GM21576 (cell line): ENCODE measurements around the gene FIBCD1.

Experiments used
- ATAC-seq: cut with Tn5 transposase; IDR thresholded peaks from one replicate; pipeline ENCODE4 v1.9.1; 2021; ENCODE audit warnings: mild to moderate bottlenecking, moderate library complexity; ENCODE audit not compliant: unreplicated experiment

FIBCD1 gene

GRCh38 chr9:130862747-130863146 lies 76.3 kb downstream of the FIBCD1 start:
- ATAC-seq = no peak

GRCh38 chr9:130862217-130862616 lies 76.8 kb downstream of the FIBCD1 start:
- no peak for ATAC-seq

DNA sequence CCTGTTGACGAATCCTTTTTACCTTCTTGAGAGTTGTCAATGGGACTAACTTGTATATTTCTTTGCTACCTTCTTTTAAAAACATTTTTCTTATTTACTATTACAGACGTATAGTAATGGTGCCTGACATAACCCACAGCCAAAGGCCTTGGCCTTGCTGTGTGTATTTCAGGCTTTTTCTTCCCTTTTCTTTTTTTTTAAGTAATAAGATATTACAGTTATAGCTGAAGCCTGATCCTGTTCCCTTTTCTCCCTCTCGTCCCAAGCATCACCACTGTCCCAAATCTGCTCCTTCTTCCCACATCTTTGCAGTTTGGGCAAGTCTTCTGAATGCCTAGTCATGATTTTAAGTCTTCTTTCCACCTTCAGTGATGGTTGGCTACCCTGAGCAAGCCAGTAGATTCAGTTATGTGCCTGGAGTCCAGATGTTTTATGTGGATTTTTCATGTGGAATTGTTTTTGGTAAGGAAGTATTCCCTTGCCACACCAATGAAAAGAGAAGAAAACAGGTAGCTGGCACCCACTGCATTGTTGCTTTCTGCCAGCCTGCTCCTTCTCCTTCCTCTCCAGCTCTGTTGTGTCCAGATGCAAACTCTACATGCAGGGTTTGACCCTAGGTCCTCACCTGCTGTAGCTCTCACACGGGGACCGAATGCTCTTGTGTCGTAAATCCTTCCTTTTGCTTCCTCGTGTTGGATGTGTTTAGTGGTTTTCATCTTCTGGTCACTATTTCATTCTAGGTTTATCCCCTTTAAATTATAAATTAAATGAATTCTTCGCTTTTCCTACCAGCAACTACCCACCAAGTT lies 77.5 kb downstream of the FIBCD1 start:
- ATAC-seq = no peak

DNA sequence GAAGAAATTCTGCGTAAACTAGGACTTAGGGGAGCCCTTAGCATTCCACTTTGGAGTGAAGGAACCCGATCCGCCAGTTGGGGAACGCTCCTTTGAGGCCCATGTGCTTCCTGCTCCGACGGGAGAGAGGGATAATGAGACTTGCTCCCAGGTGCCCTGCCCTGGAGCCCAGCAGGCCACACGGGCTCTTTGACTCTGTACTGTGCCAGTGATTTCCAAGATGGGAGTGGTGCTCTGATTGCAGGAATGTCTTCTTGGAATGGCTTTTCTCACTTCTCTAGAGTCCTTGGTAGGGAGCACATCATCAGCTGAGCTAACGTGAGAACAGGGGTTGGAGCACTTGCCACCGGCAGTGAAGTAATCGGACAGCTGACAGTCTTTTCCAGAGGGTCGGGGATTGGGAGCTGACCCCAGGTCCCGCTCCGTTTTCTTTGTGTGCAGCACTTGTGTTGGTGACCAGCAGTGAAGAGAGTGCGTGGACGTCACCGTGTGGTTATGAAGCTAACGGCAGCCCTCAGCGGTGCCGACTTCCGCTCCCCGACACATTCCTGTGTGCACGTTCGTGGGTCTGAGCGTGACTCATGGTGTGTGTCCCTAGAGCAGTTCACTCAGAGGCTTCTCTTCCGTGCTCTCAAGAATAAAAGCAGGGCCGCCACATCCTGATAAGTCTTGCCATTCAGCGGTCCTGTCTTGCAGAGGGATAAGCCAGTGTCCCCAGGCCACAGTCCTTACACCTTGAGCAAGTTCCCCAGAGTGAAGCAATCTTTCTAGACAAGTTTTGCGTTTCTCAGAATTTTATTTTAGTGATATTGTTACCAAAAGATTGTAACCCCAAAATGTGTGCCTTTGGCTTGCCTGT lies 78.4 kb downstream of the FIBCD1 start:
- no peak for ATAC-seq

- no peak for ATAC-seq
Observed at GRCh38 chr9:130858739-130859705, 80.0 kb downstream of the FIBCD1 start.

- no peak for ATAC-seq
Observed at GRCh38 chr9:130857864-130858738, 80.9 kb downstream of the FIBCD1 start.

GRCh38 chr9:130856474-130856873 lies 82.6 kb downstream of the FIBCD1 start:
- ATAC-seq = no peak

GRCh38 chr9:130854835-130855234 lies 84.2 kb downstream of the FIBCD1 start:
- no peak for ATAC-seq

DNA sequence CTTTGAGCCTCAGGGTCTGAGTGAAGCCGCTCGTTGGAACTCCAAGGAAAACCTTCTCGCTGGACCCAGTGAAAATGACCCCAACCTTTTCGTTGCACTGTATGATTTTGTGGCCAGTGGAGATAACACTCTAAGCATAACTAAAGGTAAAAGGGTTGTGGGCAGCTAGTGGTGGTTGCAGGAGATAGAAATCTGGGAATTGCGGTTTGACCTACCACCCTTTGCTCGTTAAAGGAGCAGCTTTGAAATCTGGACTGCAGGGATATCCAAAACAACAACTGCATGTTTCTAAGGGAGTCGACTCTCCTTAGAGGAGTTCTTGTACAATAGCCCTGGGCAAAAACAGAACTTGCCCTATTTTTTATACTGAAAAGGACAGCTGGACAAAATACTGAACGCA lies 85.0 kb downstream of the FIBCD1 start:
- ATAC-seq = no peak

- no peak for ATAC-seq
Observed at GRCh38 chr9:130852801-130853200, 86.2 kb downstream of the FIBCD1 start.
